Measurements from ENCODE around the gene NRBF2.

GRCh38 chr10:63143987-63144386, 10.9 kb downstream of the NRBF2 start:
- TF ChIP-seq POLR2A (IDR thresholded peaks at IDR 0.05) (no peak), CTCF (IDR thresholded peaks at IDR 0.05) (no peak)
